GM12878 (cell line): Measurements from ENCODE around the gene ADAM19. TPM values are rescaled to one million over a fixed set of nuclear protein-coding genes. Genes with fewer than 3 reads are reported as not detected.

ENCODE experiments used
- ATAC-seq: fragments of 200-7000 bp; cut with Tn5 transposase; 3 replicates; pipeline ENCODE4 v1.9.1; 2020; ENCODE audit warnings: mild to moderate bottlenecking, moderate library complexity
- BruUV-seq: library from RNA; stranded (reverse); fragments of 400-500 nt; replicated peaks from 2 replicates; lab custom pipeline; 2021; lab: Mats Ljungman, UMichigan
- CTCF ChIA-PET: fragments of 300-600 bp; sonication (Branson Sonifier 250); formaldehyde crosslinking; extraction: SDS; loops from one replicate; lab custom pipeline; 2021; ENCODE audit warnings: inconsistent platforms; lab: Yijun Ruan, JAX
- POLR2A ChIA-PET: fragments of 350-600 bp; formaldehyde crosslinking; extraction: SDS; loops from one replicate; lab custom pipeline; 2021; ENCODE audit warnings: inconsistent platforms; lab: Charles Lee
- RAD21 ChIA-PET: fragments of 300-600 bp; sonication (Branson Sonifier 250); formaldehyde crosslinking; loops from one replicate; lab custom pipeline; 2023; ENCODE audit warnings: antibody characterized with exemption; ENCODE audit not compliant: unreplicated experiment; lab: Charles Lee
- SMC1A ChIA-PET: fragments of 300-600 bp; sonication (Branson Sonifier 250); formaldehyde crosslinking; loops from one replicate; lab custom pipeline; 2023; ENCODE audit not compliant: unreplicated experiment, uncharacterized antibody; lab: Charles Lee
- DNase-seq: peaks from one replicate; pipeline ENCODE4 v3.0.0-alpha.2; 2011; ENCODE audit warnings: low read depth, low spot score
- FAIRE-seq: peaks from 3 replicates; lab custom pipeline; 2011; peaks lifted over from hg19 to GRCh38; lab: Jason Lieb, UNC
- H2AFZ ChIP-seq: 2 replicates; pipeline ENCODE4 v1.6.0; 2011; ENCODE audit warnings: low read depth, low read length, control low read depth; ENCODE audit not compliant: control insufficient read depth
- H3K27ac ChIP-seq: 2 replicates; pipeline ENCODE4 v1.5.1; 2011; ENCODE audit warnings: control low read depth; ENCODE audit not compliant: control insufficient read depth, insufficient read depth
- H3K27me3 ChIP-seq, 2 experiments: replicated peaks in 1 of 2; 2 replicates each; pipeline versions ENCODE4 v1.6.0 to v1.6.1; 2011; ENCODE audit warnings: low read length in 1 of 2; ENCODE audit not compliant: control insufficient read depth in 2 of 2, insufficient read depth in 2 of 2
- H3K36me3 ChIP-seq, 2 experiments: 2 replicates each; pipeline ENCODE4 v1.5.1; 2011; ENCODE audit warnings: low read length in 1 of 2; ENCODE audit not compliant: control insufficient read depth in 2 of 2, insufficient read depth in 2 of 2
- H3K4me1 ChIP-seq: 2 replicates; pipeline ENCODE4 v1.6.1; 2011; ENCODE audit warnings: mild to moderate bottlenecking, low read length, moderate library complexity, mixed read lengths; ENCODE audit not compliant: control insufficient read depth, insufficient read depth
- H3K4me2 ChIP-seq: 2 replicates; pipeline ENCODE4 v1.6.0; 2011; ENCODE audit warnings: control low read depth; ENCODE audit not compliant: control insufficient read depth, insufficient read depth
- H3K4me3 ChIP-seq: fragments of 200-600 bp; sonication (generic); 2 replicates; pipeline ENCODE4 v1.5.1; 2016
- H3K79me2 ChIP-seq: 2 replicates; pipeline ENCODE4 v1.6.0; 2011; ENCODE audit warnings: low read length; ENCODE audit not compliant: control insufficient read depth, insufficient read depth
- H3K9ac ChIP-seq: 2 replicates; pipeline ENCODE4 v1.8.0; 2011; ENCODE audit warnings: low read length, control low read depth, mixed read lengths; ENCODE audit not compliant: control insufficient read depth, insufficient read depth
- H3K9me3 ChIP-seq: replicated peaks from 3 replicates; pipeline ENCODE4 v1.5.1; 2011; ENCODE audit warnings: mild to moderate bottlenecking, low read length; ENCODE audit not compliant: control insufficient read depth, insufficient read depth
- H4K20me1 ChIP-seq: 2 replicates; pipeline ENCODE4 v1.6.0; 2011; ENCODE audit not compliant: control insufficient read depth, insufficient read depth
- CHD2 ChIP-seq: IDR thresholded peaks from 2 replicates; pipeline ENCODE4 v1.6.1; 2011; ENCODE audit warnings: low read depth, low read length, improper control_type of control experiment, borderline replicate concordance
- LARP7 ChIP-seq: fragments of 450-650 bp; IDR thresholded peaks from 2 replicates; pipeline ENCODE4 v1.6.1; 2017; ENCODE audit warnings: mild to moderate bottlenecking
- POLR2AphosphoS2 ChIP-seq: IDR thresholded peaks from 2 replicates; pipeline ENCODE4 v1.6.1; 2011; ENCODE audit warnings: low read depth, mild to moderate bottlenecking, low read length, improper control_type of control experiment, moderate library complexity
- RAD21 ChIP-seq: IDR thresholded peaks from 2 replicates; pipeline ENCODE4 v1.6.1; 2011; ENCODE audit warnings: mild to moderate bottlenecking, low read depth, low read length, moderate library complexity; ENCODE audit not compliant: insufficient read depth
- RELA ChIP-seq: fragments of 450-650 bp; IDR thresholded peaks from 2 replicates; pipeline ENCODE4 v1.8.0; 2014; ENCODE audit warnings: borderline replicate concordance; ENCODE audit not compliant: partially characterized antibody
- SPI1 ChIP-seq: IDR thresholded peaks from 2 replicates; pipeline ENCODE4 v1.6.1; 2011; ENCODE audit warnings: low read depth, mild to moderate bottlenecking, low read length, moderate library complexity, borderline replicate concordance; ENCODE audit not compliant: insufficient read depth
- TARDBP ChIP-seq: IDR thresholded peaks from 2 replicates; pipeline ENCODE4 v1.6.1; 2016; ENCODE audit warnings: borderline replicate concordance
- TCF3 ChIP-seq: IDR thresholded peaks from 2 replicates; pipeline ENCODE4 v1.6.1; 2012; ENCODE audit warnings: low read depth, mild to moderate bottlenecking, low read length, borderline replicate concordance; ENCODE audit not compliant: insufficient read depth
- ZBTB40 ChIP-seq: fragments of 450-650 bp; IDR thresholded peaks from 2 replicates; pipeline ENCODE4 v1.6.1; 2016; ENCODE audit warnings: mild to moderate bottlenecking, moderate library complexity, borderline replicate concordance
- ZNF687 ChIP-seq: fragments of 450-650 bp; IDR thresholded peaks from 2 replicates; pipeline ENCODE4 v1.6.1; 2017; ENCODE audit warnings: mild to moderate bottlenecking, moderate library complexity
- ZZZ3 ChIP-seq: IDR thresholded peaks from 2 replicates; pipeline ENCODE4 v1.6.1; 2011; ENCODE audit warnings: low read depth; ENCODE audit not compliant: control insufficient read depth, insufficient read length
- WGBS: methylation state at CpG from one replicate; pipeline ENCODE4 v1.1.6; 2016; ENCODE audit warnings: low lambda C conversion rate; ENCODE audit not compliant: insufficient replicate concordance, insufficient coverage; ENCODE audit errors: missing lambda C conversion rate; 5-methylcytosine and 5-hydroxymethylcytosine counted together
- in situ Hi-C: fragments of 300-500 bp; cut with MboI; formaldehyde crosslinking; loops from 9 replicates; pipeline ENCODE4 v1.14.3; 2018; ENCODE audit warnings: mixed read lengths
- intact Hi-C: fragments of 100-400 bp; cut with micrococcal nuclease; formaldehyde crosslinking; loops from one replicate; pipeline ENCODE4 v1.14.2; 2022; ENCODE audit not compliant: unreplicated experiment
- polyA plus RNA-seq, 11 experiments: library from polyadenylated mRNA; depleted of rRNA in 4 of 11; unstranded in 6 of 11; stranded (reverse) in 5 of 11; fragments of >200 nt; fragmentation: Nextera tagmentation in 4 of 11; fragmentation: Illumina TruSeq in 1 of 11; extraction: Ambion mirVana in 4 of 11; extraction: Trizol in 1 of 11; gene quantifications; 1 replicate in 1 of 11; 2 replicates in 10 of 11; pipeline versions ENCODE4 v1.2.1 to v1.2.3, GENCODE V29; 2011 to 2016; ENCODE audit warnings: inconsistent platforms in 2 of 11, missing spikeins in 2 of 11, low read depth in 1 of 11
- total RNA-seq, 4 experiments: library from RNA; depleted of rRNA in 3 of 4; stranded (reverse); fragments of >200 nt in 3 of 4; fragmentation: Illumina TruSeq in 1 of 4; extraction: Trizol in 1 of 4; gene quantifications; 2 replicates each; pipeline versions ENCODE4 v1.2.1 to v1.2.3, GENCODE V29; 2013 to 2021
- TF ChIP-seq, protein P1 (sequence below): IDR thresholded peaks from 2 replicates; pipeline ENCODE4 v1.6.1; 2011; ENCODE audit warnings: low read depth, low read length, improper control_type of control experiment, borderline replicate concordance

ADAM19 gene
- total and polyA plus RNA-seq, 10 of the 15 experiments (the other 5 are each of a cell fraction or from before 2014, with no cell fraction given) = 16.0 to 92.8 (median 44.7) TPM

GRCh38 chr5:157540707-157541446 lies 34.7 kb downstream of the ADAM19 start:
- ATAC-seq (peak; percentile 93), FAIRE-seq (peak; percentile 88), DNase-seq (peak; percentile 87)
- POLR2A ChIA-PET = interaction anchor here (0.6 to 2.7 kb wide), 11 partner anchors 10 to 200 kb away, joined by 3 to 15 read pairs (median 5); no protein-coding TSS in a partner anchor
- H3K27me3 ChIP-seq = no peaks in the 10 kb centered on the region
- peak overlapping the region; percentile 54 for H2AFZ ChIP-seq
- RAD21 ChIA-PET = interaction anchor here (0.7 to 3.5 kb wide), 17 partner anchors 9 to 392 kb away, joined by 3 to 36 read pairs (median 6); partner anchors contain the start of gene ADAM19
- H4K20me1 ChIP-seq = no peaks in the 10 kb centered on the region
- H3K9me3 ChIP-seq = no peaks in the 10 kb centered on the region
- peak overlapping the region; percentile 92 for H3K27ac ChIP-seq
- SMC1A ChIA-PET = interaction anchor here (0.6 to 4.5 kb wide), 29 partner anchors 10 to 1553 kb away, joined by 3 to 40 read pairs (median 5); partner anchors contain the start of genes LSM11 and THG1L
- CTCF ChIA-PET = interaction anchor here (0.9 to 3.5 kb wide), 18 partner anchors 10 to 203 kb away, joined by 3 to 27 read pairs (median 4); partner anchors contain the start of genes ADAM19 and LSM11
- peaks cover 0 to 9% of the 10 kb centered on the region in 2 experiments; a peak in 3 of 4 replicates for H3K36me3 ChIP-seq
- H3K9ac ChIP-seq = peak overlapping the region; percentile 77
- peak overlapping the region; percentile 90 for H3K4me2 ChIP-seq
- TSS peak; percentile 95 for BruUV-seq
- peaks cover 49% of the 10 kb centered on the region for H3K4me1 ChIP-seq
- WGBS = 2% methylated on average over 11 of the region's 11 CpGs
- peaks cover 23% of the 10 kb centered on the region for H3K79me2 ChIP-seq
- intact Hi-C loops (loop anchor here (1.0 to 2.0 kb wide), 4 partner anchors 20 to 55 kb away; no protein-coding TSS in a partner anchor), in situ Hi-C loops (no loop called here)
- peak overlapping the region; percentile 56 for H3K4me3 ChIP-seq
- no peak for TF ChIP-seq TARDBP
- peak; percentile 12; the same call in 1 of the 2 replicates for TF ChIP-seq RAD21
- peak; percentile 83 for TF ChIP-seq TCF3
- TF ChIP-seq ZZZ3 = no peak
- peak; percentile 46; the same call in 1 of the 2 replicates for TF ChIP-seq ZNF687
- no peak for TF ChIP-seq ZBTB40
- TF ChIP-seq, protein P1, sequence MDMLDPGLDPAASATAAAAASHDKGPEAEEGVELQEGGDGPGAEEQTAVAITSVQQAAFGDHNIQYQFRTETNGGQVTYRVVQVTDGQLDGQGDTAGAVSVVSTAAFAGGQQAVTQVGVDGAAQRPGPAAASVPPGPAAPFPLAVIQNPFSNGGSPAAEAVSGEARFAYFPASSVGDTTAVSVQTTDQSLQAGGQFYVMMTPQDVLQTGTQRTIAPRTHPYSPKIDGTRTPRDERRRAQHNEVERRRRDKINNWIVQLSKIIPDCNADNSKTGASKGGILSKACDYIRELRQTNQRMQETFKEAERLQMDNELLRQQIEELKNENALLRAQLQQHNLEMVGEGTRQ = no peak
- no peak for TF ChIP-seq RELA
- peak; percentile 52; the same call in 1 of the 2 replicates for TF ChIP-seq CHD2
- no peak for TF ChIP-seq SPI1
- peak; percentile 15 for TF ChIP-seq LARP7
- TF ChIP-seq POLR2AphosphoS2 = no peak
